Raji (cell line): ENCODE data around the gene MUC12.

Source experiments
- POLR2A ChIP-seq: IDR thresholded peaks from 2 replicates; pipeline ENCODE4 v1.6.1; 2011; ENCODE audit warnings: low read depth, low read length, control low read depth; ENCODE audit not compliant: insufficient read depth

The MUC12 gene, protein sequence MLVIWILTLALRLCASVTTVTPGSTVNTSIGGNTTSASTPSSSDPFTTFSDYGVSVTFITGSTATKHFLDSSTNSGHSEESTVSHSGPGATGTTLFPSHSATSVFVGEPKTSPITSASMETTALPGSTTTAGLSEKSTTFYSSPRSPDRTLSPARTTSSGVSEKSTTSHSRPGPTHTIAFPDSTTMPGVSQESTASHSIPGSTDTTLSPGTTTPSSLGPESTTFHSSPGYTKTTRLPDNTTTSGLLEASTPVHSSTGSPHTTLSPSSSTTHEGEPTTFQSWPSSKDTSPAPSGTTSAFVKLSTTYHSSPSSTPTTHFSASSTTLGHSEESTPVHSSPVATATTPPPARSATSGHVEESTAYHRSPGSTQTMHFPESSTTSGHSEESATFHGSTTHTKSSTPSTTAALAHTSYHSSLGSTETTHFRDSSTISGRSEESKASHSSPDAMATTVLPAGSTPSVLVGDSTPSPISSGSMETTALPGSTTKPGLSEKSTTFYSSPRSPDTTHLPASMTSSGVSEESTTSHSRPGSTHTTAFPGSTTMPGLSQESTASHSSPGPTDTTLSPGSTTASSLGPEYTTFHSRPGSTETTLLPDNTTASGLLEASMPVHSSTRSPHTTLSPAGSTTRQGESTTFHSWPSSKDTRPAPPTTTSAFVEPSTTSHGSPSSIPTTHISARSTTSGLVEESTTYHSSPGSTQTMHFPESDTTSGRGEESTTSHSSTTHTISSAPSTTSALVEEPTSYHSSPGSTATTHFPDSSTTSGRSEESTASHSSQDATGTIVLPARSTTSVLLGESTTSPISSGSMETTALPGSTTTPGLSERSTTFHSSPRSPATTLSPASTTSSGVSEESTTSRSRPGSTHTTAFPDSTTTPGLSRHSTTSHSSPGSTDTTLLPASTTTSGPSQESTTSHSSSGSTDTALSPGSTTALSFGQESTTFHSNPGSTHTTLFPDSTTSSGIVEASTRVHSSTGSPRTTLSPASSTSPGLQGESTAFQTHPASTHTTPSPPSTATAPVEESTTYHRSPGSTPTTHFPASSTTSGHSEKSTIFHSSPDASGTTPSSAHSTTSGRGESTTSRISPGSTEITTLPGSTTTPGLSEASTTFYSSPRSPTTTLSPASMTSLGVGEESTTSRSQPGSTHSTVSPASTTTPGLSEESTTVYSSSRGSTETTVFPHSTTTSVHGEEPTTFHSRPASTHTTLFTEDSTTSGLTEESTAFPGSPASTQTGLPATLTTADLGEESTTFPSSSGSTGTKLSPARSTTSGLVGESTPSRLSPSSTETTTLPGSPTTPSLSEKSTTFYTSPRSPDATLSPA (N-terminal part only)

DNA sequence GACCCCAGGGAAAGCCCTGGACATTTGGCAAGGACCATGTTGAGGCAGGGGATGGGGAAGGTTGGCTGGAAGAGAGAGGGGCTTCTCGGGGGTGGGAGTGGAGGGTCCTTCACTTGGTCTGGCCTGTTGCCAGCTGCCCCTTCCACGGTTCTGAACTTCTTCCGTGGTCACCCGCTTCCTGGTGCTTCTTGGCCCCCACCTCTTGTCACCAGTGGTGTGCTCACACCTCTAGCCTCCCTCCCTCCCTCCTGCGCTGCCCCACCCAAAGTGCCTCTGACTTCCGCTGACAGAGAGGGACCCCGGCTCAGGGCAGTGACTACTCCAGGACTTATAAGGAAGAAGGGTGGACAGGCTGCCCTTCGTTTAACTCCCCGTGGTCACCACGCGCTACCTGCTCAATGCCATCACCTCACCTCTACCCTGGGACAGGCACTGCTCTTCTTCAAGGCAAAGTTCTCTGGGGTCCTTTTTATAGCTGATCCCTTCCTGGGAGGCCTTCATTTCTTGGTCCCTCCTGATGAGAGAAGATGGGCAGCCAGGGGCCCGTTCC is at the start of gene MUC12:
Gene MUC12 (plus strand): TSS at position 500 of the 550 bp plus-strand sequence. CDS start 58 bp downstream, outside the sequence.
- no peak for TF ChIP-seq POLR2A

DNA sequence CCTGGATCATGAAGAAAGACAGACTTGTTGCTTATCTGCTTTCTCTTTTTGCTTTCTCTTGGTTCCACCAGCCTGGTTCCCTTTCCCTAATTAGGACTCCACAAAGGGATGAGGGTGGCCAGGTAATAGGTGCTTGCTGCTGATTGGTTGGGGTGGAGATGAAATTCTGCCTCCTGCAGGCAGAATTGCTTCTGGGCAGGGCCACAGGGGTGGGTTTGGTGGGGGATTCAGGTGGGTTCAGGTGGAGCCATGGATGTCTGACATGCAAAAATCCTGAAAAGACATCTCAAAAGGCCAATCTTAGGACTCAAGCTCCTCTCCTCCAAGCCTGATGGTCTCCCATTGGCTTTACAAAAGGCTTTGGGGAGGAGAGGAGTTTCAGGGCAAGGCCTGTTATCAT is 48.3 kb upstream of the MUC12 start:
- TF ChIP-seq POLR2A: no peak

DNA sequence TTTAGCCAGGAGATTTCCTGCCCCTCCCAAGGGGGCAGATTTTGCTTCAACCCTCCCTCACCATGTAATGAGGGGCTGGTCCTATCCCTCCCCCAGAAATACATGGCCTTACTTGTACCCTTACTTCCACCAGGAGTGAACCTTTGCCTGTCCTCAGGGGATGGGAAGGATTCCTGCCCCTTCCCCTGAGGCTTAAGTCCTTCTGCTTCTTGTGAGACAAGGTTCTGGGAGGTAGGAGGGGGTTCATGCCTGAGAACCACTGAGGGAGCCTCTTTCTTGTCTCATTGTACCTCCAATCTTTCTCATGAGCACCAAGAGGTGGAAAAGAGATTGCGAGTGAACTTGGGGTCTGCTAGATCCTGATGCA is 39.6 kb upstream of the MUC12 start:
- TF ChIP-seq POLR2A: no peak

GRCh38 chr7:100933734-100934133 is 35.6 kb upstream of the MUC12 start:
- TF ChIP-seq POLR2A: no peak

DNA sequence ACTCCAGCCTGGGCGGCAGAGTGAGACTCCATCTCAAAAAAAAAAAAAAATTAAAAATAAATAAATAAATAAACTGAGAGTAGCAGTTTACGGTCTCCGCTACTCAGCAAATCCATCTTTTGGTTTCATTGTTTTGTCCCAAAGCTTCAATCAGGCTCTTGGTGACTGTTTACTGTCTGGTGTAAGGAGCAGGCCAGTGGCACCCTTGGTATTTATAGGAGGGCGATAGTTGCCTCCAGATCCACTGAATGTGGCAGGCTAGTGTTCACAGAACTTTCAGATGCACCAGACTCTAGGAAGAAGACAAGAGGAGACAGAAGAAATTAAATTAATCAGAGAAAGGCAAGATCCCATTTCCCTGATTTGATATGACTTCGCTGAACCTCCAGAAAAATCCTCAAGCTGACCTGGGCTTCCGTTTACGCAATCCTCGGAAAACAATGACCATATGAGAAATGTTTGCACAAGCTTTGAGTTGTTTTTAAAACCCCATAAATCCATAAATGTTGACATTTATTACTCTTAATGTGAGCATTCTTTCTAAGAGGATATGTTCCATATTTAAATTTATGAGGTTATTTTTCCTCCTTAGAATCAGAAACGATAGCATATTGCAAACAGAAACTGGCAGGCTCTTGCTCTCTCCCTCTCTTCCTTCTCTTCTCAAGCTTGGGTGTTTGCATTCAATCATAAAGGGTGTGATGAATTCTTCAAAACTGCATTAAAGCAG is 27.2 kb upstream of the MUC12 start:
- TF ChIP-seq POLR2A: no peak

DNA sequence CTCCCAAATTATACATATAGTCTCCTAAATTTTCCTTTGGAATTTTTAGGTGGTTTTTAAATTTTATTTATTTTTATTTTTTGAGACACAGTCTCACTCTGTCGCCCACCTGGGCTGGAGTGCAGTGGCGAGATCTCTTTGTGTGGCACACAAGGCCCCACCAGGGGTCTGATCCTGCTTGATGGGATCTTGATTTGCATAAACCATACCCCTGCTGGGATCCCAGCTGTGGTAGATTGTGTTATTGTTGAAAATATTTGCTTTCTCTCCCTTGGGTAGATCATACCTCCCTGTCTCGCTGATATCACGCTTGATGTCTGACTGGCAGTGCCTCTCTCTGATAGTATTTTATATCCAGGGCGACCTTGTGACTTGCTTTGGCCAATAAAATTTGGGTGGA is 25.7 kb upstream of the MUC12 start:
- TF ChIP-seq POLR2A: no peak

DNA sequence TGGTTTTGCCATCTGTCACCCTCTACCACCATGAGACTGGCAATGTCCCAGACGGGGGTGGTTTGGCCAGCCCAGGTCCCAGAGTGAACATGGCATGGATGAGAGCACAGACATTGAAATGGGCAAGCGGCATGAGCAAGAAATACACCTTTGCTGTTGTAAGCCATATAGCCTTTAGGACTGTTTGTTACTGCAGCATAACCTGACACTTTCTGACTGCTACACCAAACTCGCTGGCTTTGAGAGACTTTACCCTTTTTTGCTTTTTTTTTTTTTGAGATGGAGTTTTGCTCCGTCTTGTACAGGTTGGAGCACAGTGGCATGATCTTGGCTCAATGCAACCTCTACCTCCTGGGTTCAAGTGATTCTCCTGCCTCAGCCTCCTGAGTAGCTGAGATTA is 25.2 kb upstream of the MUC12 start:
- TF ChIP-seq POLR2A: no peak

GRCh38 chr7:100946111-100946510 is 23.3 kb upstream of the MUC12 start:
- TF ChIP-seq POLR2A: no peak

DNA sequence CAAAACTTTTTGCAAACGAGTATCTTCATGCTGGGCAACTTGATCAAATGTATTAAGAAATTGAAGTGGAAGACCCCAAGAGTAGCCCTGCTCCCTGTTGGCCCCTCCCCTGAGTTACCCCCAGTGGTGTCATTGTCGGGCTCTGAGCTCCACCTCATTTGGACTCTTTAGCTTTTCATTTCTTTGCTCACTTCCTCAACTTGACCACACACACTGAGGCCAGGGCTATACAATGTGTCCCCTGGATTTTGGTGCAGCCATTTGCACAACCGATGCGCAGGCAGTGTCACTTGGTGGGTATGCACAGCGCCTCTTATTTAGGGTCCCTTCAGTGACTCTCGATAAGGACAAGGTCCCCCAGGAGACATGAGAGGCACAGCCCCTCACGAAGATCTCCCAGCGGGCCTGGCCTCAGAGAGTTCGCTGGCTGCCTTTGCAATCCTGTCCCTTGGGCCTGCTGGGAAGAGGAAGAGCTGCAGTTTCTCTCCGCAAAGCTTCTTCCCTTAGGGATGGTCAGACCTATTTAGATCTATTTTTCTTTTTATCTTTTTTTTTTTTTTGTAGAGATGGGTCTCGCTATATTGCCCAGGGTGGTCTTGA is 22.5 kb upstream of the MUC12 start:
- TF ChIP-seq POLR2A: no peak

DNA sequence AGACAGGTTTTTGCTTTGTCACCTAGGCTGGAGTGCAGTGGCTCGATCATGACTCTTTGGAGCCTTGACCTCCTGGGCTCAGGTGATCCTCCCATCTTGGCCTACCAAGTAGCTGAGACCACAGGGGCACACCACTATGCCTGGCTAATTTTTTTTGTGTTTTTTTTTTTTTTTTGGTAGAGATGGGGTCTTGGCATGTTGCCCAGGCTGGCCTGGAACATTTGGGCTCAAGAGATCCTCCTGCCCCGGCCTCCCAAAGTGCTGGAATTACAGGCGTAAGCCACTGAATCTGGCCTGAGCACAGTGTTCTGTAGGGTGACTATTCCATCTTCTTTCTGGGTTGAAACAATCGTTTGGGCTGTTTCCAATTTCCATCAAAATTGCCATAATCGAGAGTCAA is 21.6 kb upstream of the MUC12 start:
- TF ChIP-seq POLR2A: no peak

GRCh38 chr7:100949227-100949932 is 20.0 kb upstream of the MUC12 start, which contains the start of gene MUC3A:
Gene MUC3A, plus strand, starts transcription at chr7:100949534. Its CDS starts 91 bp downstream, at chr7:100949625.
- TF ChIP-seq POLR2A: no peak

- TF ChIP-seq POLR2A: no peak
These were observed 19.4 kb upstream of the MUC12 start for GRCh38 chr7:100949933-100950443.

DNA sequence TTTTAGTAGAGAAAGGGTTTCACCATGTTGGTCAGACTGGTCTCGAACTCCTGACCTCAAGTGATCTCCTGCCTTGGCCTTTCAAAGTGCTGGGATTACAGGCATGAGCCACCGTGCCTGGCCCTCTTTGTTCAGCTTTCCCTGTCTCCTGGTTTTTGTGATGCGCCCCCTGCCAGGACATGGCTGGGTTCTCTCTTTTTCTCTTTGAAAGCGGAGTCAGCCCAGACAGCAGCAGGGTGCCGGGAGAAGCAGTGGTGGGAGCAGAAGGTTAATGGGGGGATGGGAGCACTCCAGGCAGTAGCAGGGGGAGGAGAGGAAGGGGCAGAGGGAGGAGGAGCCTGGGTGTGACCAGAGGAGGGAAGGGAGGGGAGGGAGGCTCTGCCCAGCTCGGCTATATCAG is 18.2 kb upstream of the MUC12 start:
- no peak for TF ChIP-seq POLR2A
